C4-2B (cell line): Measurements from ENCODE around the gene STK38.

Source experiments
- CTCF ChIP-seq: fragments of 450-650 bp; conservative IDR thresholded peaks from 2 replicates; pipeline ENCODE4 v1.5.1; 2017; ENCODE audit warnings: mild to moderate bottlenecking
- ZFX ChIP-seq: fragments of 450-650 bp; IDR thresholded peaks from 2 replicates; pipeline ENCODE4 v1.6.1; 2017

DNA sequence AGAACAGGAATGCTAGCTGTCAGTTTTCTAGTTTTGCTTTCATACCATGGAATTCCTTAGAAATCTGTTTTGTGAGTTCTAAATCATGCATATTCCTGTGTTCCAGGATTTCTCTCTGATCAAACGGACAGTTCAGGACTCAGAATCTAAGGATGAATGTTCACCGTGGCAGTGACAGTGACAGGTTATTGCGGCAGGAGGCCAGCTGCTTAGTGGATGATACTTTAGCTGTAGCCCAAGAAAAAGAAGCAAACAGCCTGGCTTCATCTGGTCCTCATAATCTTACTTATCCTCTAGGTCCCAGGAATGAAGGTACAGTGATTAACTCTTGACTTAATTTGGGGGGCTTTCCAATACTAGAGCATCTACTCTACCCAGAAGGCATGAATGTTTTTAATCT lies 77.3 kb downstream of the STK38 start:
- TF ChIP-seq CTCF (no peak), ZFX (no peak)
